ENCODE results near the gene CLCN2. TPM values are rescaled to one million over a fixed set of nuclear protein-coding genes. Genes with fewer than 3 reads are reported as not detected.

Gene CLCN2
- total and polyA plus RNA-seq, 2 of the 8 experiments (the other 6 are each of a cell fraction or from before 2014, with no cell fraction given): 13.7 to 16.1 TPM

DNA sequence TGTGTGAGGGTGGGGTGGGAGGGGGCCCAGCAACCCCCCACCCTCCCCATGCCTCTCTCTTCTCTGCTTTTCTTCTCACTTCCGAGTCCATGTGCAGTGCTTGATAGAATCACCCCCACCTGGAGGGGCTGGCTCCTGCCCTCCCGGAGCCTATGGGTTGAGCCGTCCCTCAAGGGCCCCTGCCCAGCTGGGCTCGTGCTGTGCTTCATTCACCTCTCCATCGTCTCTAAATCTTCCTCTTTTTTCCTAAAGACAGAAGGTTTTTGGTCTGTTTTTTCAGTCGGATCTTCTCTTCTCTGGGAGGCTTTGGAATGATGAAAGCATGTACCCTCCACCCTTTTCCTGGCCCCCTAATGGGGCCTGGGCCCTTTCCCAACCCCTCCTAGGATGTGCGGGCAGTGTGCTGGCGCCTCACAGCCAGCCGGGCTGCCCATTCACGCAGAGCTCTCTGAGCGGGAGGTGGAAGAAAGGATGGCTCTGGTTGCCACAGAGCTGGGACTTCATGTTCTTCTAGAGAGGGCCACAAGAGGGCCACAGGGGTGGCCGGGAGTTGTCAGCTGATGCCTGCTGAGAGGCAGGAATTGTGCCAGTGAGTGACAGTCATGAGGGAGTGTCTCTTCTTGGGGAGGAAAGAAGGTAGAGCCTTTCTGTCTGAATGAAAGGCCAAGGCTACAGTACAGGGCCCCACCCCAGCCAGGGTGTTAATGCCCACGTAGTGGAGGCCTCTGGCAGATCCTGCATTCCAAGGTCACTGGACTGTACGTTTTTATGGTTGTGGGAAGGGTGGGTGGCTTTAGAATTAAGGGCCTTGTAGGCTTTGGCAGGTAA lies 15.9 kb downstream of the CLCN2 start (continued):
- no peak for TF ChIP-seq ASH2L (IDR thresholded peaks at IDR 0.05; ENCODE audit: low read length)
- TF ChIP-seq RXRA (IDR thresholded peaks at IDR 0.05; ENCODE audit: insufficient read depth, low read depth, low read length): no peak
- no peak for TF ChIP-seq HDAC6 (IDR thresholded peaks at IDR 0.05; ENCODE audit: low read depth, low read length)
- peak; percentile 28 to 53; a peak in 3 of 4 replicates for TF ChIP-seq RAD21 (IDR thresholded peaks at IDR 0.05 in 1 of 2, conservative IDR thresholded peaks at IDR 0.05 in 1 of 2; ENCODE audit: low read depth in 2 of 2, low read length in 2 of 2)
- TF ChIP-seq POLR2AphosphoS5 (IDR thresholded peaks at IDR 0.05; ENCODE audit: low read depth, low read length): peak; percentile 53; the same call in 1 of the 2 replicates
- TF ChIP-seq, protein P1, sequence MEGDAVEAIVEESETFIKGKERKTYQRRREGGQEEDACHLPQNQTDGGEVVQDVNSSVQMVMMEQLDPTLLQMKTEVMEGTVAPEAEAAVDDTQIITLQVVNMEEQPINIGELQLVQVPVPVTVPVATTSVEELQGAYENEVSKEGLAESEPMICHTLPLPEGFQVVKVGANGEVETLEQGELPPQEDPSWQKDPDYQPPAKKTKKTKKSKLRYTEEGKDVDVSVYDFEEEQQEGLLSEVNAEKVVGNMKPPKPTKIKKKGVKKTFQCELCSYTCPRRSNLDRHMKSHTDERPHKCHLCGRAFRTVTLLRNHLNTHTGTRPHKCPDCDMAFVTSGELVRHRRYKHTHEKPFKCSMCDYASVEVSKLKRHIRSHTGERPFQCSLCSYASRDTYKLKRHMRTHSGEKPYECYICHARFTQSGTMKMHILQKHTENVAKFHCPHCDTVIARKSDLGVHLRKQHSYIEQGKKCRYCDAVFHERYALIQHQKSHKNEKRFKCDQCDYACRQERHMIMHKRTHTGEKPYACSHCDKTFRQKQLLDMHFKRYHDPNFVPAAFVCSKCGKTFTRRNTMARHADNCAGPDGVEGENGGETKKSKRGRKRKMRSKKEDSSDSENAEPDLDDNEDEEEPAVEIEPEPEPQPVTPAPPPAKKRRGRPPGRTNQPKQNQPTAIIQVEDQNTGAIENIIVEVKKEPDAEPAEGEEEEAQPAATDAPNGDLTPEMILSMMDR (IDR thresholded peaks at IDR 0.05; ENCODE audit: control extremely low read depth in 1 of 3, insufficient read depth in 1 of 3, low read depth in 1 of 3, low read length in 3 of 3): peak in 2 of 3 experiments; percentile 63 to 78; a peak in 3 of 4 replicates
- peak; percentile 30; the same call in 1 of the 2 replicates for TF ChIP-seq TAF1 (IDR thresholded peaks at IDR 0.05; ENCODE audit: low read depth, low read length)
- TF ChIP-seq SAP30 (IDR thresholded peaks at IDR 0.05; ENCODE audit: insufficient read depth, insufficient replicate concordance, low read length): peak; percentile 69
- TF ChIP-seq, protein P2, sequence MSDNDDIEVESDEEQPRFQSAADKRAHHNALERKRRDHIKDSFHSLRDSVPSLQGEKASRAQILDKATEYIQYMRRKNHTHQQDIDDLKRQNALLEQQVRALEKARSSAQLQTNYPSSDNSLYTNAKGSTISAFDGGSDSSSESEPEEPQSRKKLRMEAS (IDR thresholded peaks at IDR 0.05): 0 out of 2 replicates have a peak, but pooled peaks have one; percentile 37
- peak; percentile 38; the same call in 1 of the 2 replicates for TF ChIP-seq SP1 (IDR thresholded peaks at IDR 0.05; ENCODE audit: low read depth, low read length)
